Body of pancreas (tissue), 4 donors: Measurements from ENCODE around the gene ERICH3.

Experiments
- CTCF ChIP-seq, 7 experiments: fragments of 450-650 bp in 4 of 7; fragments of 200-600 bp in 3 of 7; sonication (generic) in 3 of 7; IDR thresholded peaks; one replicate each; pipeline ENCODE4 v1.5.1; 2016 to 2019; ENCODE audit warnings: antibody characterized with exemption in 7 of 7
- POLR2A ChIP-seq, 3 donors: fragments of 450-650 bp; IDR thresholded peaks; one replicate each; pipeline ENCODE4 v1.6.1; 2016; ENCODE audit warnings: antibody characterized with exemption in 3 of 3, mild to moderate bottlenecking in 2 of 3

GRCh38 chr1:74677926-74678325, 4.3 kb upstream of the ERICH3 start:
- TF ChIP-seq POLR2A (IDR thresholded peaks at IDR 0.05) (no peak), CTCF (IDR thresholded peaks at IDR 0.05) (no peak)
